GM12878 (cell line): ENCODE measurements around the gene TNFSF4. TPM values are rescaled to one million over a fixed set of nuclear protein-coding genes. Genes with fewer than 3 reads are reported as not detected.

Source experiments
- BHLHE40 ChIP-seq, 2 experiments: fragments of 450-650 bp in 1 of 2; IDR thresholded peaks; 2 replicates each; pipeline ENCODE4 v1.6.1; 2011 to 2017; ENCODE audit warnings: low read depth in 2 of 2, borderline replicate concordance in 1 of 2, improper control_type of control experiment in 1 of 2, low read length in 1 of 2, mild to moderate bottlenecking in 1 of 2
- CHD1 ChIP-seq: IDR thresholded peaks from 2 replicates; pipeline ENCODE4 v1.6.1; 2012; ENCODE audit warnings: low read depth, low read length, improper control_type of control experiment
- CREM ChIP-seq: IDR thresholded peaks from 2 replicates; pipeline ENCODE4 v1.6.1; 2014; ENCODE audit warnings: antibody characterized with exemption, low read depth
- DPF2 ChIP-seq: fragments of 450-650 bp; IDR thresholded peaks from 2 replicates; pipeline ENCODE4 v1.6.1; 2017; ENCODE audit warnings: mild to moderate bottlenecking
- EGR1 ChIP-seq, 2 experiments: IDR thresholded peaks; 1 replicate in 1 of 2; 2 replicates in 1 of 2; pipeline ENCODE4 v1.6.1; 2011 to 2012; ENCODE audit warnings: low read depth in 2 of 2, low read length in 2 of 2, borderline replicate concordance in 1 of 2, mild to moderate bottlenecking in 1 of 2, moderate library complexity in 1 of 2
- GATAD2B ChIP-seq: fragments of 450-650 bp; conservative IDR thresholded peaks from 2 replicates; pipeline ENCODE4 v1.6.1; 2017; ENCODE audit warnings: low read depth, mild to moderate bottlenecking, moderate library complexity
- IKZF2 ChIP-seq, 2 experiments: fragments of 450-650 bp; IDR thresholded peaks; 2 replicates each; pipeline ENCODE4 v1.6.1; 2017; ENCODE audit warnings: mild to moderate bottlenecking in 2 of 2, moderate library complexity in 2 of 2
- JUNB ChIP-seq: IDR thresholded peaks from 2 replicates; pipeline ENCODE4 v1.6.1; 2016; ENCODE audit warnings: antibody characterized with exemption, mild to moderate bottlenecking
- MTA2 ChIP-seq: fragments of 450-650 bp; IDR thresholded peaks from 2 replicates; pipeline ENCODE4 v1.6.1; 2016; ENCODE audit warnings: low read depth, mild to moderate bottlenecking, moderate library complexity
- MTA3 ChIP-seq: IDR thresholded peaks from 2 replicates; pipeline ENCODE4 v1.6.1; 2012; ENCODE audit warnings: low read length, inconsistent platforms, borderline replicate concordance
- NFYA ChIP-seq: IDR thresholded peaks from 2 replicates; pipeline ENCODE4 v1.6.1; 2011; ENCODE audit warnings: low read depth, mild to moderate bottlenecking, low read length, improper control_type of control experiment, borderline replicate concordance
- NFYB ChIP-seq: IDR thresholded peaks from 2 replicates; pipeline ENCODE4 v1.6.1; 2011; ENCODE audit warnings: low read depth, mild to moderate bottlenecking, low read length, improper control_type of control experiment, moderate library complexity; ENCODE audit not compliant: insufficient read depth
- NR2F1 ChIP-seq: fragments of 450-650 bp; conservative IDR thresholded peaks from 2 replicates; pipeline ENCODE4 v1.6.1; 2017; ENCODE audit warnings: mild to moderate bottlenecking
- SMAD1 ChIP-seq: fragments of 450-650 bp; IDR thresholded peaks from 2 replicates; pipeline ENCODE4 v1.6.1; 2018; ENCODE audit warnings: mild to moderate bottlenecking, low read depth; ENCODE audit not compliant: partially characterized antibody
- SREBF2 ChIP-seq: IDR thresholded peaks from 2 replicates; pipeline ENCODE4 v1.6.1; 2012; ENCODE audit warnings: mild to moderate bottlenecking, low read length
- TCF3 ChIP-seq: IDR thresholded peaks from 2 replicates; pipeline ENCODE4 v1.6.1; 2012; ENCODE audit warnings: low read depth, mild to moderate bottlenecking, low read length, borderline replicate concordance; ENCODE audit not compliant: insufficient read depth
- YY1 ChIP-seq: IDR thresholded peaks from 2 replicates; pipeline ENCODE4 v1.6.1; 2011; ENCODE audit warnings: low read depth, mild to moderate bottlenecking, low read length
- ZNF384 ChIP-seq: IDR thresholded peaks from 2 replicates; pipeline ENCODE4 v1.6.1; 2012; ENCODE audit warnings: low read depth, mild to moderate bottlenecking, low read length, improper control_type of control experiment, borderline replicate concordance
- polyA plus RNA-seq, 11 experiments: library from polyadenylated mRNA; depleted of rRNA in 4 of 11; unstranded in 6 of 11; stranded (reverse) in 5 of 11; fragments of >200 nt; fragmentation: Nextera tagmentation in 4 of 11; fragmentation: Illumina TruSeq in 1 of 11; extraction: Ambion mirVana in 4 of 11; extraction: Trizol in 1 of 11; gene quantifications; 1 replicate in 1 of 11; 2 replicates in 10 of 11; pipeline versions ENCODE4 v1.2.1 to v1.2.3, GENCODE V29; 2011 to 2016; ENCODE audit warnings: inconsistent platforms in 2 of 11, missing spikeins in 2 of 11, low read depth in 1 of 11
- total RNA-seq, 4 experiments: library from RNA; depleted of rRNA in 3 of 4; stranded (reverse); fragments of >200 nt in 3 of 4; fragmentation: Illumina TruSeq in 1 of 4; extraction: Trizol in 1 of 4; gene quantifications; 2 replicates each; pipeline versions ENCODE4 v1.2.1 to v1.2.3, GENCODE V29; 2013 to 2021
- TF ChIP-seq, protein P1 (sequence below): fragments of 450-650 bp; IDR thresholded peaks from 2 replicates; pipeline ENCODE4 v1.6.1; 2017; ENCODE audit warnings: antibody characterized with exemption, mild to moderate bottlenecking, moderate library complexity
- TF ChIP-seq, protein P2 (sequence below): fragments of 450-650 bp; IDR thresholded peaks from 2 replicates; pipeline ENCODE4 v1.6.1; 2016; ENCODE audit warnings: mild to moderate bottlenecking
- TF ChIP-seq, protein P3 (sequence below): fragments of 450-650 bp; IDR thresholded peaks from 2 replicates; pipeline ENCODE4 v1.6.1; 2017; ENCODE audit warnings: mild to moderate bottlenecking, low read depth, inconsistent platforms; ENCODE audit not compliant: poor library complexity, severe bottlenecking
- TF ChIP-seq, protein P4 (sequence below): IDR thresholded peaks from 2 replicates; pipeline ENCODE4 v1.6.1; 2011; ENCODE audit warnings: borderline replicate concordance, low read depth, mild to moderate bottlenecking, moderate library complexity, low read length; ENCODE audit not compliant: insufficient read depth, poor library complexity, severe bottlenecking

The TNFSF4 gene
- total and polyA plus RNA-seq, 10 of the 15 experiments (the other 5 are each of a cell fraction or from before 2014, with no cell fraction given): 8.1 to 31.0 (median 12.9) TPM

DNA sequence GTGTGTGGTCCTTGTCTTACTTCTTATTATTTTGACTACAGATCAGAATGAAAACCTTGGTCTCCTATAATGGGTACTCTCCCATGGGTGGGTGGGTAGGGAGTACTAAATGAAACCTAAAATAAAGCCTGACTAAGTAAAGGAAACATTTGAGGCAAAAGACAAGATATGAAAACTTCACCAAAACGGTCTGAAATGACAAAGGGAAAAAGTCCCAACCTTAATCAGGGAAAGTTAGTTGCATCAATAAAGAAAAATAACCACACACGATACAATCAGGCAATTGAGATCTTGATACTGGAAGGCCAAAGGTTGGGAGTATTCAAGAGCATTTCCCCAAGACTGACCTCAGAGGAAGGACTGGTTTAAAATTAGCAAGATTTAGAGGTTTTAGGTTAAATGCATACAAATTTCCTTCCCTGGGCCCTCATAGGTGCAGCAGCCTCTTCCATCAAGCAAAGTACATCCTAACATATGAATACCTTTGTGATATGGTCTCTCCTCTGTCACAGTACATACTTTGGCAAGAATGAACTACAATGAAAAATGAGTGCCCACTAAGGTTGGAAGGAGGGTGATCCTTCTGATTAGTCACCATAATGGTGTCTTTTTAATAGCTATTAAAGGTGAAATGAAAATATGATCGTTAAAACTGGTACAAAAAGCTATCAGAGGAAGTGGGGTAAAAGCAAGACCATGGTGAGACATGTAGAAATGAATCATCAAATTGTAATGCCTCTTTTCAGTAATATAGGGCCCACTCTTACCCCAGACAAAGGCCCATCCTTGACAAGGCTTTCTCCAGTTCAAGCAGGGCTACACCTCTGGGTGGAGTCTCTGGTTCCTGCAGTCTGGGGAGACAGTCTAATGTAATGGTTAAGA, 15.3 kb upstream of the TNFSF4 start (continued):
- TF ChIP-seq, protein P1, sequence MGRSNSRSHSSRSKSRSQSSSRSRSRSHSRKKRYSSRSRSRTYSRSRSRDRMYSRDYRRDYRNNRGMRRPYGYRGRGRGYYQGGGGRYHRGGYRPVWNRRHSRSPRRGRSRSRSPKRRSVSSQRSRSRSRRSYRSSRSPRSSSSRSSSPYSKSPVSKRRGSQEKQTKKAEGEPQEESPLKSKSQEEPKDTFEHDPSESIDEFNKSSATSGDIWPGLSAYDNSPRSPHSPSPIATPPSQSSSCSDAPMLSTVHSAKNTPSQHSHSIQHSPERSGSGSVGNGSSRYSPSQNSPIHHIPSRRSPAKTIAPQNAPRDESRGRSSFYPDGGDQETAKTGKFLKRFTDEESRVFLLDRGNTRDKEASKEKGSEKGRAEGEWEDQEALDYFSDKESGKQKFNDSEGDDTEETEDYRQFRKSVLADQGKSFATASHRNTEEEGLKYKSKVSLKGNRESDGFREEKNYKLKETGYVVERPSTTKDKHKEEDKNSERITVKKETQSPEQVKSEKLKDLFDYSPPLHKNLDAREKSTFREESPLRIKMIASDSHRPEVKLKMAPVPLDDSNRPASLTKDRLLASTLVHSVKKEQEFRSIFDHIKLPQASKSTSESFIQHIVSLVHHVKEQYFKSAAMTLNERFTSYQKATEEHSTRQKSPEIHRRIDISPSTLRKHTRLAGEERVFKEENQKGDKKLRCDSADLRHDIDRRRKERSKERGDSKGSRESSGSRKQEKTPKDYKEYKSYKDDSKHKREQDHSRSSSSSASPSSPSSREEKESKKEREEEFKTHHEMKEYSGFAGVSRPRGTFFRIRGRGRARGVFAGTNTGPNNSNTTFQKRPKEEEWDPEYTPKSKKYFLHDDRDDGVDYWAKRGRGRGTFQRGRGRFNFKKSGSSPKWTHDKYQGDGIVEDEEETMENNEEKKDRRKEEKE: no peak
- TF ChIP-seq MTA2 (peak; percentile 77), BHLHE40 (IDR thresholded peaks at IDR 0.05; ENCODE audit: borderline replicate concordance in 1 of 2, low read depth in 2 of 2, low read length in 1 of 2) (peak in 1 of 2 experiments; percentile 31; a peak in 1 of 4 replicates), YY1 (no peak), DPF2 (peak; percentile 61; the same call in 1 of the 2 replicates), GATAD2B (no peak), EGR1 (IDR thresholded peaks at IDR 0.05; ENCODE audit: borderline replicate concordance in 1 of 2, low read depth in 2 of 2, low read length in 2 of 2) (no peak), CHD1 (no peak), NFYB (peak; percentile 38; the same call in 1 of the 2 replicates), JUNB (peak; percentile 54), MTA3 (no peak), SREBF2 (no peak), IKZF2 (IDR thresholded peaks at IDR 0.05) (peak; percentile 53 to 57; a peak in 3 of 4 replicates), NR2F1 (peak; percentile 96), SMAD1 (no peak), TCF3 (no peak), CREM (0 out of 2 replicates have a peak, but pooled peaks have one; percentile 9), ZNF384 (no peak), NFYA (no peak)
- TF ChIP-seq, protein P2, sequence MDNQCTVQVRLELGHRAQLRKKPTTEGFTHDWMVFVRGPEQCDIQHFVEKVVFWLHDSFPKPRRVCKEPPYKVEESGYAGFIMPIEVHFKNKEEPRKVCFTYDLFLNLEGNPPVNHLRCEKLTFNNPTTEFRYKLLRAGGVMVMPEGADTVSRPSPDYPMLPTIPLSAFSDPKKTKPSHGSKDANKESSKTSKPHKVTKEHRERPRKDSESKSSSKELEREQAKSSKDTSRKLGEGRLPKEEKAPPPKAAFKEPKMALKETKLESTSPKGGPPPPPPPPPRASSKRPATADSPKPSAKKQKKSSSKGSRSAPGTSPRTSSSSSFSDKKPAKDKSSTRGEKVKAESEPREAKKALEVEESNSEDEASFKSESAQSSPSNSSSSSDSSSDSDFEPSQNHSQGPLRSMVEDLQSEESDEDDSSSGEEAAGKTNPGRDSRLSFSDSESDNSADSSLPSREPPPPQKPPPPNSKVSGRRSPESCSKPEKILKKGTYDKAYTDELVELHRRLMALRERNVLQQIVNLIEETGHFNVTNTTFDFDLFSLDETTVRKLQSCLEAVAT: no peak
- TF ChIP-seq, protein P3, sequence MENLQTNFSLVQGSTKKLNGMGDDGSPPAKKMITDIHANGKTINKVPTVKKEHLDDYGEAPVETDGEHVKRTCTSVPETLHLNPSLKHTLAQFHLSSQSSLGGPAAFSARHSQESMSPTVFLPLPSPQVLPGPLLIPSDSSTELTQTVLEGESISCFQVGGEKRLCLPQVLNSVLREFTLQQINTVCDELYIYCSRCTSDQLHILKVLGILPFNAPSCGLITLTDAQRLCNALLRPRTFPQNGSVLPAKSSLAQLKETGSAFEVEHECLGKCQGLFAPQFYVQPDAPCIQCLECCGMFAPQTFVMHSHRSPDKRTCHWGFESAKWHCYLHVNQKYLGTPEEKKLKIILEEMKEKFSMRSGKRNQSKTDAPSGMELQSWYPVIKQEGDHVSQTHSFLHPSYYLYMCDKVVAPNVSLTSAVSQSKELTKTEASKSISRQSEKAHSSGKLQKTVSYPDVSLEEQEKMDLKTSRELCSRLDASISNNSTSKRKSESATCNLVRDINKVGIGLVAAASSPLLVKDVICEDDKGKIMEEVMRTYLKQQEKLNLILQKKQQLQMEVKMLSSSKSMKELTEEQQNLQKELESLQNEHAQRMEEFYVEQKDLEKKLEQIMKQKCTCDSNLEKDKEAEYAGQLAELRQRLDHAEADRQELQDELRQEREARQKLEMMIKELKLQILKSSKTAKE: no peak
- TF ChIP-seq, protein P4, sequence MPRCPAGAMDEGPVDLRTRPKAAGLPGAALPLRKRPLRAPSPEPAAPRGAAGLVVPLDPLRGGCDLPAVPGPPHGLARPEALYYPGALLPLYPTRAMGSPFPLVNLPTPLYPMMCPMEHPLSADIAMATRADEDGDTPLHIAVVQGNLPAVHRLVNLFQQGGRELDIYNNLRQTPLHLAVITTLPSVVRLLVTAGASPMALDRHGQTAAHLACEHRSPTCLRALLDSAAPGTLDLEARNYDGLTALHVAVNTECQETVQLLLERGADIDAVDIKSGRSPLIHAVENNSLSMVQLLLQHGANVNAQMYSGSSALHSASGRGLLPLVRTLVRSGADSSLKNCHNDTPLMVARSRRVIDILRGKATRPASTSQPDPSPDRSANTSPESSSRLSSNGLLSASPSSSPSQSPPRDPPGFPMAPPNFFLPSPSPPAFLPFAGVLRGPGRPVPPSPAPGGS: peak; percentile 45
